Measurements from ENCODE around the gene EYS.

The EYS gene

DNA sequence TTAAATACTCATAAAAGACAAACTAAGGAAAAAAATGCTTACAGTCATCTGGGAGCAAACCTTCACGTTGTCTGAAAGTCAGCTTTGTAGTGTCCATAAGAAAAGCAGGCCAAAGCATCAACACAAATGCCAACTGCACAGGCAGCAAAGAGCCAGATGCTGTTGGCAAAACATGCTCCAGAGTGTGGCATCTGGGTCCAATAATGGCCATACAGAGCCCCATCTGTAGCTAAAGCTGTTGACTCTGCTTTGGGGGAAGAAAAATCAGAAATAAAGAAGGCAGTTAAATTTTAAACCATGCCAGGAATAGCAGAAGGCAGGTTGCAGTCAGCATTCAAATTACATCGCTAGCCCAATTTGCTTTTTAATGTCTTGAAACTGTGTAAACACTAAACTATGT lies 776.3 kb downstream of the EYS start:
- no peak for DNase-seq

- no peak for DNase-seq
These were observed 781.0 kb downstream of the EYS start for GRCh38 chr6:64926051-64926450.

DNA sequence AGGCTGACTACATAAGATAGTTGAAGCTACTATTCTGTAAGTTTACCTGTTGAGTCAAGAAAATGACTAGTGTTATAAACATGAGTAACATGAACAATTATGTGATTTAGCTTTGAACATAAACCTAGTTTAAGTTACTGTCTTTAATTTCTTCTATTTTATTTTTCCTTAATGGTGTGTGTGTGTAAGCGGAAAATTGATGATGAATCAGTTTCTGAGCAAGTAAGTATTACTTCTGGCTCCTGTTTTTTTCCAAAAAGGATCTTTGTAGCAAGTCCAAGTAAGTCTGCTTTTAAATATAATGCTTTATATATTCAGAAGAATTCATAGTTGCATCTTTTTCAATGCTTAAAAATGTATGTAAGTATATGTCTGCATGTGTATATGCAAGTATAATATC lies 786.8 kb downstream of the EYS start:
- DNase-seq = no peak

GRCh38 chr6:64914124-64914523 lies 792.9 kb downstream of the EYS start:
- no peak for DNase-seq

GRCh38 chr6:64912966-64913365 lies 794.1 kb downstream of the EYS start:
- no peak for DNase-seq

- no peak for DNase-seq
These were observed 798.9 kb downstream of the EYS start for GRCh38 chr6:64908104-64908503.

DNA sequence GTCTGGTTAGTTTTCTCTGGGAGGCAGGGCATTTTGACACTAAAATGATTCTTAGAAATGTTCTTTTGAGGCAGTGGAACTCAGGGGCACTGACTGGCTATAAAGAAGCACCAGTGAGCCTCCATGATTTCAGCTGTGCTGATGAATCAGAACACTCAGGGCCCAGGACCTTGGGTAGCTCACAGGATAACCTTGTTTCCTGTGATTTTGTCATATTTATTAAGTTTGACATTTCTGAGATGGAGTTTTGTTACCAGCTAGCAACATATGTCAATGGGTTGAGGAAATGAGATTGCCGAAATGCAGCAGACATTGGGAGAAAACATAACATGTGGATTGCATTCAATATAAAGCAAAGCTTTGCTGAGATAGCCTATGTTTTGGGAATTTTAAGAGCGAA lies 802.4 kb downstream of the EYS start:
- DNase-seq = no peak

- no peak for DNase-seq
These were observed 804.4 kb downstream of the EYS start for GRCh38 chr6:64902596-64902995.

- DNase-seq = no peak
These were observed 810.1 kb downstream of the EYS start for GRCh38 chr6:64896939-64897338.

DNA sequence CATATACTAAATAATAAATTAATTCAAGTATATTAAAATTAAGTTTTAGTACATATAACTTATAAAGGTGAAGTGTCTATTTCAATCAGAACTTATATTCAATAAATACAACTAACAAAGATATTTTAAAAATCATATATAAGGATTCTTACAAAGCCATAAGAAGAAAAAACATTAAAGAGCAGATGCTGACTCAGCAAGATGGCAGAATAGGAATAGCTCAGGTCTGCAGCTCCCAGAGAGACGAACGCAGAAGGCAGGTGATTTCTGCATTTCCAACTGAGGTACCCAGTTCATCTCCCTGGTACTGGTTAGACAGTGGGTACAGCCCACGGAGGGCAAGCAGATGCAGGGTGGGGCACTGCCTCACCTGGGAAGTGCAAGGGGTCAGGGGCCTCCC lies 811.1 kb downstream of the EYS start:
- no peak for DNase-seq

DNA sequence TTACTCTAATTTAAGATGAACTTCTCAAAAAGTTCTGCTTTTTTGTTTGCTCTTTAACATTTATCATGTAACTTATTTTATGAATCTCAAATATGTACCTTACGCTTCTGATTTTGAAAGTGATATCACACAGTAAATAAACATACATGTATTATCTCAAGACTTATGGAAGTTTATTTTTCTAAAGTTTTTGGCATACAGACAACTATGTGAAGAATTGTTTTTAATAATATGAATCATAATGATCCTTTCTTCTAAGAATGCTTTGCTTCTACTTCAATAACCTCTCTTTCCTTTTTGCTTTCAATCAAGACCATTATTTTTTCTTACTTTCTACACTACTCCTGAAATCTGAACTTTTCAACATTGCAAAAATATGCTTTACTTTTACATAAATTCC lies 816.4 kb downstream of the EYS start:
- no peak for DNase-seq

DNA sequence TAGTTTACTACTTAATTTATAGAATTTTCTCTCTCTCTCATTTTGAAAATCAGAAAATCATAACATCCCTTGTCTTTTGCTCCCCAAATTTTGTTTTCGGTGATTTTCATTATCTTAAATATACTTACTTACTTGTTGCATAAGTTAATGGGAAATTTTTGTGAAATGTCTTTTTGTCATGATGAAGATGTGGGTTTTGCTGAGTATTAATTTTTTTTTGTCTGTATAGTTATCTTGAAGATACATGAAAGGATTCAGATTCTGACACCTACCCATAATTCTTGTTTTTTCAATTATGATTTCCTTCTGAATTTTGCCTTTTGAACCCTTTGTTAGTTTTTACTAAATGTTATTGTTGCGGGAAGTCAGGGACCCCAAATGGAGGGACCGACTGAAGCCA lies 817.9 kb downstream of the EYS start:
- DNase-seq = no peak

DNA sequence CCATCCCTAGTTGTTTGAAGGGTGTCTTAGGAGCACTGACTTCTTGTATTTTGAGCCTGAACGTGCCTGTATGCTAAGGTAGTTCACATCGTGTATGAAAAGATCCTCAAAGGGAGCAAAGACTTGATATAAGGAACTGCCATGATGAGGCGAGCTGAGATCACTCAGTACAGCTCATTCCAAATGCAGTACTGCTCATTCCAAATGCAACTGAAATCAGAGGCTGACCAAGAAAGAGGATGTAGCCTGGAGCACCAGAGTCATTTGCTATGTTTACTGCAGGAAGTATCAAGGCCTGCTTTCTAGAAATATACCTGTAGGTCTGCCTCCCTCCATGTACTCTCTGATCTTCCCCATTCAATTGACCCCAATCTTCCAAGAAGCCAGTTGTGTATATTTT lies 832.2 kb downstream of the EYS start:
- no peak for DNase-seq

DNA sequence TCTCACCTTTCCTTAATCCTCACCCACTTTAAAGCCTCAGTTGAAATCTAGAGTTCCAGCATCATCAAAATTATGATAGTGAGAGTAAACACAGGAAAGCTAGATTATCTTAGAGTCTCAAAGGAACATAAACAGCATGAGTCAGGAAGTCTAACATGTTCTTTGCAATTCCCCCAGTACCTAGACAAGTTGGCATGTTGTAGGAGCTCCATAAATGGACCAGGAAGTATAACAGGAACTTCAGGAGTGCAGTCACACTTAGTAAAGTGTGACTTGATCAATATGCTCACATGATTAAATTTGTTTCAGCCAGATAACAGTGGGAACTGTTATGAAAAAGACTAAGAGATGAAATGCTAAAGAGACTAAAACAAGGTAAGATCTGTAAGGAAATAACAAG lies 834.4 kb downstream of the EYS start:
- DNase-seq = no peak

- no peak for DNase-seq
These were observed 845.9 kb downstream of the EYS start for GRCh38 chr6:64861039-64861651.

GRCh38 chr6:64860203-64860602 lies 846.8 kb downstream of the EYS start:
- no peak for DNase-seq

- no peak for DNase-seq
These were observed 856.9 kb downstream of the EYS start for GRCh38 chr6:64850121-64850520.

- no peak for DNase-seq
These were observed 858.6 kb downstream of the EYS start for GRCh38 chr6:64848467-64848866.

DNA sequence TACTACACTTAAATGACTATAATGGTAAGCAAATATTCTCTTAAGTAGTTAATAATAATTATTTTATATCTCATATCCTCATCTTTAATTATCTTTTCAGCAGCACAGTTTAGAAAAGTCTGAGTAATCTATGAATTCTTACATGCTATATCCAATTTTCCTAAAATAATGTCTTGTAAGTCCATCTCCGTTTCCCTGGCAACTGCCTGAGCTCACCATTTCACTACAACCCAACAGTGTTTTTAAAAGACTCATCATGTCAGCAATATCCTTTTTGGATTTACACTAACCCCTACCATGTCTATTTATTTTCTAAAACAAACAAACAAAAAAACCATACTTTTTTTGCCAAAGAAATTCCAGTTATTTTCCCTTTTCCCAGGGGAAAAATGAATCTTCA lies 859.6 kb downstream of the EYS start:
- no peak for DNase-seq

GRCh38 chr6:64838726-64839125 lies 868.3 kb downstream of the EYS start:
- no peak for DNase-seq

GRCh38 chr6:64831680-64832079 lies 875.3 kb downstream of the EYS start:
- no peak for DNase-seq

DNA sequence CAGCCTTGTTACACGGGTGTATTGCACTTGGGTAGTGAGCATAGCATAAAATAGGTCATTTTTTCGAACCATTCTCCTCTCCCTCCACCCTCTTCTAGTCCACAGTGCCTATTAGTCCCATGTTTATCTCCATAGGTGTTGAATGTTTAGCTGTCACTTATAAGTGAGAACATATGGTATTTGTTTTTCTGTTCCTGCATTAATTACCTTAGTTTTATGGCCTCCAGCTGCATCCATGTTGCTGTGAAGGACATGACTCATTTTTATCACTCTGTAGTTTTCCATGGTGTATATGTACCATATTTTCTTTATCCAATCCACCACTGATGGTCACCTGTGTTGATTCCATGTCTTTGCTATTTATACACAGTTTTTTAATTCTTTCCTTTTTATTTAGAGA lies 889.5 kb downstream of the EYS start:
- DNase-seq = no peak

DNA sequence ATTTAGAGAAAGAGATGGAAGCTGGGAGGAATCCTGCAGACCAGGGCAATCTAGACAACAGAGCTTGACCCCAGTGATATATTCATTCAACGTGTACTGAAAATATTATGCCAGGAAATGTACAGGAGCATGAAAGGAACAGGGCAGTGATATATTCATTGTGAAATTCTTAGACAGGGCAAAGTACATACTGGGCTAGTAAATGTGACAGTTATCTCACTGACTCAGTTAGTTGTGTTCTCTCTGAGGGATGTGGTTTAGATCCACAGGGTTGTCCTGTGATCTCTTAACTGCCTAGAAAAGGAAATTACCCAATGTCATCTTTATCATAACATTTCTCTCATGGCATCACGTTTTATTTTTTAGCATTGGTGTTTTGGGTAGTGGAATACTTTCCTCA lies 891.3 kb downstream of the EYS start:
- no peak for DNase-seq

DNA sequence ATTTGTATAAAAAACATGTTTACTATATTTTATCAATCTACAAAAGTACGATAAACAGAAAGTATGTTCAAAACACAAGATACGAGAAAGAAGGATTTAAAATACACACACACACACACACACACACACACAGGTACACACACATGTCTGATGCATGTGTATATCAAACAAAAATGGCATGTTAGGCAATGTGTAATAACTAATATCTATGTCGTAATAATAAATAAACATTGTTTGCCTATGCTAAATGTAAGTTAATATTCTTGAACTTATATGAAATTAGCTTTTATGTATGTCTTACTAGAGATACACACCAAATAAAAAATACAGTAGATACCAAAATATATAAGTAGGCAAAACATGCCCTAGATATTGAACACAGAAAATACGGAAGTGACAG lies 894.9 kb downstream of the EYS start:
- no peak for DNase-seq

DNA sequence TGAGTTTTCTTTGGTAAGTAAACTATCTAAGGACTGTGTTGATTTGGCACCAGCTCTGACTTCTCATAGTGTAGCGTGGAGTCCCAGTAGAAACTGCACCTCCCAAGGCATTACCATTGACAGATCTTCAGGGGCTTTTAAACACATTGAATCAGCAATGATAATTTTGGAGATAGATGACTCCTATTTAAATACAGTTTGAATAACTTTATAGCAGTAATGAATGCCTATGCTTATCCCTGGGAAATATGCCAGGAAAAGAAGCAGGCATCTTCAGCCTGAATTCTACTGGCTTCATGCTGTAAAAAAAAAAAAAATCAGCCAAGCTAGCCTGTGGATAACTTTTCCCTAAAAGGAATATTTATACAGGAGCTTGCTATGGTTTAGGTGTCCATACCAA lies 895.9 kb downstream of the EYS start:
- no peak for DNase-seq

- DNase-seq = no peak
These were observed 899.2 kb downstream of the EYS start for GRCh38 chr6:64807785-64808184.

Data from hippocampal formation (tissue), 2 donors.